HepG2 (cell line): ENCODE results near the gene RBM44. TPM values are rescaled to one million over a fixed set of nuclear protein-coding genes. Genes with fewer than 3 reads are reported as not detected.
"Not testable (repeated sequence)": the region's sequence is repeated elsewhere in the genome, so short reads cannot be mapped to it uniquely, and the experiment has no call there.

Source experiments
- ATAC-seq: fragments of 200-7000 bp; cut with Tn5 transposase; 3 replicates; pipeline ENCODE4 v1.9.1; 2020; ENCODE audit warnings: mild to moderate bottlenecking, moderate library complexity
- BruUV-seq: library from RNA; stranded (reverse); fragments of 400-500 nt; replicated peaks from 2 replicates; lab custom pipeline; 2021; lab: Mats Ljungman, UMichigan
- CTCF ChIA-PET: fragments of 300-600 bp; formaldehyde crosslinking; extraction: SDS; loops from one replicate; lab custom pipeline; 2021; ENCODE audit warnings: low total read pairs, inconsistent platforms, low intra/inter-chr PET ratio; lab: Yijun Ruan, JAX
- POLR2A ChIA-PET: fragments of 350-600 bp; sonication (Branson Sonifier 250); formaldehyde crosslinking; loops from one replicate; lab custom pipeline; 2020; ENCODE audit warnings: antibody characterized with exemption, inconsistent platforms; lab: Yijun Ruan, JAX
- DNase-seq: peaks from one replicate; pipeline ENCODE4 v3.0.0-alpha.2; 2015; ENCODE audit warnings: low spot score
- FAIRE-seq: peaks from 3 replicates; lab custom pipeline; 2011; peaks lifted over from hg19 to GRCh38; lab: Jason Lieb, UNC
- H2AFZ ChIP-seq: one replicate; pipeline ENCODE4 v1.6.1; 2011; ENCODE audit warnings: low read length, inconsistent platforms
- H3K27ac ChIP-seq: fragments of 300-600 bp; 3 replicates; pipeline ENCODE4 v1.8.0; 2011; ENCODE audit warnings: mixed run types, mild to moderate bottlenecking, mixed read lengths, low read length, inconsistent platforms; ENCODE audit not compliant: insufficient read depth; ENCODE audit errors: extremely low read length
- H3K27me3 ChIP-seq, 2 experiments: fragments of 200-600 bp in 1 of 2; 2 replicates in 1 of 2; 3 replicates in 1 of 2; pipeline versions ENCODE4 v1.6.0 to v1.8.0; 2011; ENCODE audit warnings: low read length in 2 of 2, mild to moderate bottlenecking in 2 of 2, moderate library complexity in 2 of 2, inconsistent platforms in 1 of 2; ENCODE audit not compliant: insufficient read depth in 2 of 2, control insufficient read depth in 1 of 2
- H3K36me3 ChIP-seq, 2 experiments: fragments of 200-600 bp in 1 of 2; replicated peaks in 1 of 2; 2 replicates in 1 of 2; 3 replicates in 1 of 2; pipeline versions ENCODE4 v1.5.1 to v1.8.0; 2011; ENCODE audit warnings: low read length in 2 of 2, inconsistent platforms in 1 of 2; ENCODE audit not compliant: insufficient read depth in 2 of 2, control insufficient read depth in 1 of 2
- H3K4me1 ChIP-seq: 2 replicates; pipeline ENCODE4 v1.5.1; 2012; ENCODE audit warnings: low read length, inconsistent platforms; ENCODE audit not compliant: insufficient read depth
- H3K4me2 ChIP-seq: 2 replicates; pipeline ENCODE4 v1.6.0; 2011; ENCODE audit warnings: low read depth, low read length, inconsistent platforms
- H3K4me3 ChIP-seq, 3 experiments: fragments of 200-600 bp in 1 of 3; sonication (generic), shearing (Covaris generic) in 1 of 3; replicated peaks in 1 of 3; 2 replicates each; pipeline ENCODE4 v1.5.1; 2011 to 2016; ENCODE audit warnings: low read length in 3 of 3, inconsistent platforms in 2 of 3, low read depth in 2 of 3, mild to moderate bottlenecking in 2 of 3, control low read depth in 1 of 3, mixed read lengths in 1 of 3; ENCODE audit not compliant: insufficient read depth in 1 of 3
- H3K79me2 ChIP-seq: one replicate; pipeline ENCODE4 v1.6.1; 2011; ENCODE audit warnings: low read length, inconsistent platforms; ENCODE audit not compliant: insufficient read depth
- H3K9ac ChIP-seq: 2 replicates; pipeline ENCODE4 v1.6.0; 2011; ENCODE audit warnings: mild to moderate bottlenecking, low read depth, low read length, inconsistent platforms; ENCODE audit not compliant: insufficient read depth
- H3K9me3 ChIP-seq: 2 replicates; pipeline ENCODE4 v1.5.1; 2012; ENCODE audit warnings: mild to moderate bottlenecking, low read length
- H4K20me1 ChIP-seq: 2 replicates; pipeline ENCODE4 v1.6.0; 2011; ENCODE audit warnings: inconsistent platforms, mild to moderate bottlenecking, low read length, moderate library complexity; ENCODE audit not compliant: insufficient read depth
- CEBPB ChIP-seq: IDR thresholded peaks from 2 replicates; pipeline ENCODE4 v1.6.1; 2011; ENCODE audit warnings: low read depth, low read length, improper control_type of control experiment, borderline replicate concordance
- CREB1 ChIP-seq, 2 experiments: fragments of 450-650 bp in 1 of 2; IDR thresholded peaks; 2 replicates each; pipeline ENCODE4 v1.6.1; 2016 to 2017; ENCODE audit warnings: control low read depth in 1 of 2, mild to moderate bottlenecking in 1 of 2, missing compliant biosample characterization in 1 of 2, missing genetic modification characterization in 1 of 2
- ZNF878 ChIP-seq: sonication (generic); formaldehyde crosslinking; IDR thresholded peaks from 2 replicates; pipeline ENCODE4 v1.8.1; 2023; ENCODE audit warnings: mild to moderate bottlenecking, missing genetic modification reagents, moderate library complexity
- WGBS: methylation state at CpG from one replicate; pipeline ENCODE4 v1.1.6; 2017; ENCODE audit warnings: low lambda C conversion rate; 5-methylcytosine and 5-hydroxymethylcytosine counted together
- in situ Hi-C: cut with HindIII; loops from 2 replicates; pipeline ENCODE4 v1.10.0; 2017; ENCODE audit warnings: low pct_unique_long_range_greater_than_20kb; ENCODE audit not compliant: extremely low pct_ligation_motif_present
- intact Hi-C: fragments of 100-400 bp; cut with micrococcal nuclease; formaldehyde crosslinking; loops from one replicate; pipeline ENCODE4 v1.10.0; 2022; ENCODE audit not compliant: unreplicated experiment
- polyA plus RNA-seq, 8 experiments: library from polyadenylated mRNA; depleted of rRNA in 3 of 8; stranded (reverse) in 7 of 8; unstranded in 1 of 8; fragments of >200 nt; fragmentation: Illumina TruSeq in 4 of 8; extraction: Trizol in 4 of 8; gene quantifications; 2 replicates each; pipeline versions ENCODE4 v1.2.1 to v1.2.3, GENCODE V29; 2011 to 2016; ENCODE audit warnings: low read depth in 4 of 8, missing spikeins in 1 of 8, mixed read lengths in 1 of 8; ENCODE audit not compliant: insufficient read depth in 1 of 8
- total RNA-seq, 5 experiments: library from RNA; depleted of rRNA; stranded (reverse); fragments of >200 nt; fragmentation: Illumina TruSeq; extraction: Trizol; gene quantifications; 2 replicates each; pipeline ENCODE4 v1.2.3, GENCODE V29; 2016; ENCODE audit warnings: low read depth in 1 of 5

Gene RBM44
- total and polyA plus RNA-seq, 2 of the 13 experiments (the other 11 are each of a cell fraction or from before 2014, with no cell fraction given), result 0.13 to 0.50 TPM

- TF ChIP-seq CEBPB (no peak), ZNF878 (CRISPR knock-in tag) (no peak)
Observed at GRCh38 chr2:237760506-237761502, 37.8 kb upstream of the RBM44 start (continued).

DNA sequence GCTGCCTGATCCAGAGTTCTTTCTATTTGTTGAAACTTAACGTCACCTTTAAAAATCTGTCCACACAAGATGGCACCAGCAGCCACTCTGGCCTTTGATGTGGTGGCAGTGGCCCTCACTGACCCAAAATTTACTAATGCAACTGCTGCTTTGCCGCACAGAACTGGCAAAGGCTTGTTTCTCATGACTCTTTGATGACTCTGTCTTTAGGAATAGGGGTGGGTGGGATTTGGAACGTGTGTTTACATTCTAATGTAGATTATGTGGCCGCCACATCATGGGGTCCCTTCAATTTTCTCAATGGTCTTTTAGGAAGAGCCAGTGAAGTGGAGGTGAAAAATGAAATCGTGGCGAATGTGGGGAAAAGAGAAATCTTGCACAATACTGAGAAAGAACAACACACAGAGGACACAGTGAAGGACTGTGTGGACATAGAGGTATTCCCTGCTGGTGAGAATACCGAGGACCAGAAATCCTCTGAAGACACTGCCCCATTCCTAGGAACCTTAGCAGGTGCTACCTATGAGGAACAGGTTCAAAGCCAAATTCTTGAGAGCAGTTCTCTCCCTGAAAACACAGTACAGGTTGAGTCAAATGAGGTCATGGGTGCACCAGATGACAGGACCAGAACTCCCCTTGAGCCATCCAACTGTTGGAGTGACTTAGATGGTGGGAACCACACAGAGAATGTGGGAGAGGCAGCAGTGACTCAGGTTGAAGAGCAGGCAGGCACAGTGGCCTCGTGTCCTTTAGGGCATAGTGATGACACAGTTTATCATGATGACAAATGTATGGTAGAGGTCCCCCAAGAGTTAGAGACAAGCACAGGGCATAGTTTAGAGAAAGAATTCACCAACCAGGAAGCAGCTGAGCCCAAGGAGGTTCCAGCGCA, 36.0 kb upstream of the RBM44 start:
- H3K4me1 ChIP-seq; H3K27ac ChIP-seq; H2AFZ ChIP-seq; H4K20me1 ChIP-seq; H3K4me2 ChIP-seq; BruUV-seq; POLR2A ChIA-PET; FAIRE-seq; H3K79me2 ChIP-seq; H3K9ac ChIP-seq; intact Hi-C loops; in situ Hi-C loops; H3K27me3 ChIP-seq; ATAC-seq; DNase-seq; H3K4me3 ChIP-seq; H3K9me3 ChIP-seq; CTCF ChIA-PET; TF ChIP-seq CREB1 (CRISPR knock-in tag; IDR thresholded peaks at IDR 0.05): not testable (repeated sequence)
- 0 out of 2 replicates have a peak, but pooled peaks have one; percentile 4 for TF ChIP-seq CREB1 (IDR thresholded peaks at IDR 0.05)
- TF ChIP-seq CEBPB, result peak; percentile 29; the same call in 1 of the 2 replicates
- WGBS, result 96% methylated on average over 9 of the region's 9 CpGs
- peaks cover 13 to 47% of the 10 kb centered on the region in 2 experiments for H3K36me3 ChIP-seq
